B cell (primary cell): Measurements from ENCODE around the gene LSM4. TPM values are rescaled to one million over a fixed set of nuclear protein-coding genes. Genes with fewer than 3 reads are reported as not detected.

Experiments used
- ATAC-seq: fragments of 200-7000 bp; cut with Tn5 transposase; one replicate; pipeline ENCODE4 v1.10.0; 2021; ENCODE audit warnings: low read depth, mild to moderate bottlenecking, moderate number of reproducible peaks, moderate library complexity
- CTCF ChIA-PET: fragments of 350-600 bp; sonication (Branson Sonifier 250); formaldehyde crosslinking; loops from one replicate; lab custom pipeline; 2021; ENCODE audit warnings: antibody characterized with exemption, inconsistent platforms; lab: Charles Lee
- POLR2A ChIA-PET: fragments of 350-600 bp; sonication (Branson Sonifier 250); formaldehyde crosslinking; loops from one replicate; lab custom pipeline; 2021; ENCODE audit warnings: antibody characterized with exemption; lab: Charles Lee
- DNase-seq: peaks from one replicate; pipeline ENCODE4 v3.0.0; 2013
- H2AFZ ChIP-seq: 2 replicates; pipeline ENCODE4 v1.6.1; 2012; ENCODE audit warnings: mild to moderate bottlenecking, low read depth, low read length; ENCODE audit not compliant: insufficient read depth, poor library complexity, severe bottlenecking
- H3K27ac ChIP-seq, 2 donors: 1 replicate in 1 of 2; 2 replicates in 1 of 2; pipeline ENCODE4 v1.5.1; 2012 to 2013; ENCODE audit warnings: low read length in 2 of 2, mild to moderate bottlenecking in 2 of 2, moderate library complexity in 1 of 2
- H3K27me3 ChIP-seq, 4 experiments: fragments of 200-600 bp in 1 of 4; sonication (generic) in 1 of 4; replicated peaks in 1 of 4; 1 replicate in 2 of 4; 2 replicates in 2 of 4; pipeline versions ENCODE4 v1.6.1 to v1.7.0; 2013 to 2016; ENCODE audit warnings: low read length in 3 of 4, mild to moderate bottlenecking in 2 of 4, mixed read lengths in 1 of 4, moderate library complexity in 1 of 4; ENCODE audit not compliant: insufficient read depth in 4 of 4, control insufficient read depth in 3 of 4; ENCODE audit errors: control extremely low read depth in 1 of 4
- H3K36me3 ChIP-seq, 2 experiments: replicated peaks in 1 of 2; 1 replicate in 1 of 2; 2 replicates in 1 of 2; pipeline versions ENCODE4 v1.6.1 to v1.7.1; 2013; ENCODE audit warnings: low read length in 1 of 2; ENCODE audit not compliant: insufficient read depth in 2 of 2, control insufficient read depth in 1 of 2; ENCODE audit errors: control extremely low read depth in 1 of 2, extremely low read depth in 1 of 2
- H3K4me1 ChIP-seq, 2 donors: fragments of 200-600 bp in 1 of 2; sonication (generic) in 1 of 2; 1 replicate in 1 of 2; 2 replicates in 1 of 2; pipeline versions ENCODE4 v1.5.1 to v1.6.1; 2013 to 2017; ENCODE audit warnings: low read length in 2 of 2; ENCODE audit not compliant: control insufficient read depth in 2 of 2, insufficient read depth in 2 of 2
- H3K4me2 ChIP-seq: replicated peaks from 2 replicates; pipeline ENCODE3; 2012; ENCODE audit warnings: mild to moderate bottlenecking, low read depth, low read length; ENCODE audit not compliant: poor library complexity, severe bottlenecking
- H3K4me3 ChIP-seq, 5 experiments: fragments of 200-600 bp in 1 of 5; sonication (generic) in 1 of 5; 1 replicate in 3 of 5; 2 replicates in 2 of 5; pipeline versions ENCODE4 v1.5.1 to v1.7.0; 2011 to 2016; ENCODE audit warnings: low read length in 4 of 5, mild to moderate bottlenecking in 4 of 5, low read depth in 2 of 5, control low read depth in 1 of 5, moderate library complexity in 1 of 5; ENCODE audit not compliant: insufficient read depth in 1 of 5; ENCODE audit errors: control extremely low read depth in 1 of 5, extremely low read depth in 1 of 5
- H3K79me2 ChIP-seq: fragments of 200-600 bp; sonication (generic); one replicate; pipeline ENCODE4 v1.6.0; 2016; ENCODE audit warnings: low read length; ENCODE audit not compliant: control insufficient read depth, insufficient read depth
- H3K9ac ChIP-seq: fragments of 200-600 bp; sonication (generic); 2 replicates; pipeline ENCODE4 v1.6.1; 2017; ENCODE audit warnings: mild to moderate bottlenecking, low read length, moderate library complexity
- H3K9me3 ChIP-seq, 3 donors: one replicate each; pipeline versions ENCODE4 v1.6.1 to v1.7.1; 2013; ENCODE audit warnings: low read length in 2 of 3; ENCODE audit not compliant: control insufficient read depth in 2 of 3, insufficient read depth in 1 of 3; ENCODE audit errors: control extremely low read depth in 1 of 3
- H4K20me1 ChIP-seq: 2 replicates; pipeline ENCODE4 v1.6.0; 2012; ENCODE audit warnings: mild to moderate bottlenecking, low read length; ENCODE audit not compliant: insufficient read depth, control insufficient read depth, poor library complexity, severe bottlenecking
- H3K27ac Mint-ChIP-seq: one replicate; pipeline ENCODE4 v1.8.0; 2021; ENCODE audit warnings: mixed read lengths
- H3K27me3 Mint-ChIP-seq: one replicate; pipeline ENCODE4 v1.8.0; 2021; ENCODE audit warnings: mixed read lengths
- H3K4me1 Mint-ChIP-seq: one replicate; pipeline ENCODE4 v1.8.0; 2021; ENCODE audit warnings: mixed read lengths
- H3K4me3 Mint-ChIP-seq: one replicate; pipeline ENCODE4 v1.8.0; 2021; ENCODE audit warnings: mixed read lengths
- H3K9me3 Mint-ChIP-seq: one replicate; pipeline ENCODE4 v1.8.0; 2022; ENCODE audit warnings: mixed read lengths; ENCODE audit not compliant: insufficient read depth
- EZH2 ChIP-seq: IDR thresholded peaks from 2 replicates; pipeline ENCODE4 v1.6.1; 2012; ENCODE audit warnings: borderline replicate concordance, low read depth, mild to moderate bottlenecking, moderate library complexity, low read length; ENCODE audit not compliant: insufficient read depth, poor library complexity, severe bottlenecking
- WGBS: methylation state at CpG from one replicate; pipeline ENCODE4 v1.1.5; 2013; ENCODE audit warnings: missing lambda C conversion rate; ENCODE audit not compliant: insufficient coverage; 5-methylcytosine and 5-hydroxymethylcytosine counted together
- intact Hi-C: fragments of 100-400 bp; cut with micrococcal nuclease; formaldehyde crosslinking; loops from one replicate; pipeline ENCODE4 v1.10.0; 2022
- polyA plus RNA-seq: library from polyadenylated mRNA; depleted of rRNA; stranded (reverse); fragments of >200 nt; gene quantifications from 2 replicates; pipeline ENCODE4 v1.2.3, GENCODE V29; 2012
- total RNA-seq, 2 donors: library from RNA; stranded (reverse); fragments of 120-200 nt in 1 of 2; gene quantifications; 1 replicate in 1 of 2; 2 replicates in 1 of 2; pipeline versions ENCODE4 v1.2.3 to v1.2.4, GENCODE V29; 2013 to 2022
- TF ChIP-seq, protein P1 (sequence below): fragments of 200-600 bp; IDR thresholded peaks from one replicate; pipeline ENCODE4 v1.8.0; 2022; ENCODE audit warnings: antibody characterized with exemption, mild to moderate bottlenecking

Gene LSM4
- total and polyA plus RNA-seq, 2 donors (not counting 1 experiment from before 2014, with no cell fraction given): 66.3 to 86.1 TPM

DNA sequence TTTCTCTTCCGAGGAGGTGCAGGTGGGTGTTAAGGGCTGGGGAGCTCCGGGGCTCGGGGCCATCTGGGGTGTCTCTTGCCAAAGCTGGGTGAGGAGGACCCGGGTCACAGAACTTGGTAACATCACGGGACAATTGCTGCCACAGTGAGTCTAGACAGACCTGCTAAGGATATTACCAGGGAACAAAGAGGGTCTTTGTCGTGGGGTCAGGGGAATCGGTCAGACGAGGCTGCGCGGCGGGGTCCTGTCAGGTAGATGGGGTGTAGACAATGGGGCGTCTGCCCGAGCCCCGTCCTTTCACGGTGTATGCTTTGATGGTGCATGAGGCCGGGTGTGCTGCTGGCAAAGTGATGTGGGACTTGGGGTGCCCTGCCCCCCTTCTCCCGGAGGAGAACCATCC is 25.3 kb upstream of the LSM4 start:
- Histone ChIP-seq H3K36me3 (no peaks in the 10 kb centered on the region), H3K4me3 (no peak overlapping the region), H3K4me1 (no peaks in the 10 kb centered on the region), H3K9me3 (no peaks in the 10 kb centered on the region), H3K9ac (no peak overlapping the region), H3K79me2 (no peaks in the 10 kb centered on the region), H3K27ac (no peak overlapping the region), H2AFZ (no peak overlapping the region), H3K27me3 (no peaks in the 10 kb centered on the region), H3K4me2 (no peak overlapping the region), H4K20me1 (peaks cover 7% of the 10 kb centered on the region)
- no peak for TF ChIP-seq EZH2
- TF ChIP-seq, protein P1, sequence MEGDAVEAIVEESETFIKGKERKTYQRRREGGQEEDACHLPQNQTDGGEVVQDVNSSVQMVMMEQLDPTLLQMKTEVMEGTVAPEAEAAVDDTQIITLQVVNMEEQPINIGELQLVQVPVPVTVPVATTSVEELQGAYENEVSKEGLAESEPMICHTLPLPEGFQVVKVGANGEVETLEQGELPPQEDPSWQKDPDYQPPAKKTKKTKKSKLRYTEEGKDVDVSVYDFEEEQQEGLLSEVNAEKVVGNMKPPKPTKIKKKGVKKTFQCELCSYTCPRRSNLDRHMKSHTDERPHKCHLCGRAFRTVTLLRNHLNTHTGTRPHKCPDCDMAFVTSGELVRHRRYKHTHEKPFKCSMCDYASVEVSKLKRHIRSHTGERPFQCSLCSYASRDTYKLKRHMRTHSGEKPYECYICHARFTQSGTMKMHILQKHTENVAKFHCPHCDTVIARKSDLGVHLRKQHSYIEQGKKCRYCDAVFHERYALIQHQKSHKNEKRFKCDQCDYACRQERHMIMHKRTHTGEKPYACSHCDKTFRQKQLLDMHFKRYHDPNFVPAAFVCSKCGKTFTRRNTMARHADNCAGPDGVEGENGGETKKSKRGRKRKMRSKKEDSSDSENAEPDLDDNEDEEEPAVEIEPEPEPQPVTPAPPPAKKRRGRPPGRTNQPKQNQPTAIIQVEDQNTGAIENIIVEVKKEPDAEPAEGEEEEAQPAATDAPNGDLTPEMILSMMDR: no peak
- intact Hi-C loops: no loop called here
- ATAC-seq (no peak), DNase-seq (no peak)
- Mint-ChIP-seq H3K4me3 (no peak overlapping the region), H3K27ac (no peak overlapping the region), H3K4me1 (no peaks in the 10 kb centered on the region), H3K27me3 (no peaks in the 10 kb centered on the region), H3K9me3 (no peaks in the 10 kb centered on the region)
- ChIA-PET POLR2A (no interaction called here), CTCF (interaction anchor here (1.9 to 4.0 kb wide), 4 partner anchors 41 to 71 kb away, joined by 5 to 49 read pairs (median 12); partner anchors contain the start of gene SSBP4)
- 94% methylated on average over 16 of the region's 17 CpGs for WGBS

DNA sequence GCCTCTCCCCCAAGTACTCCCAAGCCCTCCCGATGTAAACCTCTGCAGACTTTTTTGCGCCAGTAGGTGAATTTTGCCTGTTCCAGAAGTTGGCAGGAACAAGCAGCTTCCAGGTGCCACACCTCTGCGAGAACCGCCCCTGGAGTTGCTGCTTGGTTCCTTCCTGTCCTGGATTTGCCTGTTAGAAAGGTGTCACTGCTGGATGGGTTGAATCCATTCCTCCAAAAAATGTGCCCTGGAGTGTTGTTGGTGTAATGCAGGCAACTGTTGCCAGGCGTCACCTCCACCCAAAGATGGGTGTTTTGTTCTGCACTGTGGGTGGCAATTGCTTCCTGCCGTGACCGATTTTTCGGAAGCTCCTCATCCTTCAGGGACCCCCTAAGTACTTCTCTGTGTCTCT is 23.2 kb upstream of the LSM4 start:
- Mint-ChIP-seq H3K27me3 (no peaks in the 10 kb centered on the region), H3K9me3 (no peaks in the 10 kb centered on the region), H3K4me3 (no peak overlapping the region), H3K4me1 (peaks cover 5% of the 10 kb centered on the region), H3K27ac (no peak overlapping the region)
- ATAC-seq: no peak
- intact Hi-C loops: no loop called here
- ChIA-PET CTCF (interaction anchor here (0.7 kb wide), 1 partner anchor 117 kb away, joined by 3 read pairs; no protein-coding TSS in a partner anchor), POLR2A (no interaction called here)
- TF ChIP-seq EZH2: no peak
- TF ChIP-seq, protein P1: no peak
- no peak overlapping the region for H3K4me3 ChIP-seq
- H3K36me3 ChIP-seq: no peaks in the 10 kb centered on the region
- DNase-seq: no peak
- H3K27me3 ChIP-seq: no peaks in the 10 kb centered on the region
- no peak overlapping the region for H3K9ac ChIP-seq
- no peak overlapping the region for H3K4me2 ChIP-seq
- 90% methylated on average over 6 of the region's 8 CpGs for WGBS
- H3K9me3 ChIP-seq: no peaks in the 10 kb centered on the region
- H4K20me1 ChIP-seq: peaks cover 18% of the 10 kb centered on the region
- H2AFZ ChIP-seq: no peak overlapping the region
- H3K27ac ChIP-seq: no peak overlapping the region
- H3K4me1 ChIP-seq: peaks cover 6% of the 10 kb centered on the region in 2 donors
- no peaks in the 10 kb centered on the region for H3K79me2 ChIP-seq
